GM23338 (cell line): ENCODE results near the gene SPTBN2. TPM values are rescaled to one million over a fixed set of nuclear protein-coding genes. Genes with fewer than 3 reads are reported as not detected.
"Not testable (repeated sequence)": the region's sequence is repeated elsewhere in the genome, so short reads cannot be mapped to it uniquely, and the experiment has no call there.

Experiments used
- ATAC-seq: fragments of 200-7000 bp; cut with Tn5 transposase; 3 replicates; pipeline ENCODE4 v1.9.1; 2020
- DNase-seq: peaks from one replicate; pipeline ENCODE4 v3.0.0-alpha.2; 2015; ENCODE audit warnings: low spot score
- H2AFZ ChIP-seq: fragments of 200-600 bp; sonication (generic); 2 replicates; pipeline ENCODE4 v1.8.0; 2016; ENCODE audit warnings: antibody characterized with exemption, mild to moderate bottlenecking, moderate library complexity
- H3F3A ChIP-seq: fragments of 200-600 bp; sonication (generic); replicated peaks from 2 replicates; pipeline ENCODE4 v1.8.0; 2017; ENCODE audit warnings: antibody characterized with exemption, mixed run types, low read depth
- H3K27ac ChIP-seq: fragments of 200-600 bp; sonication (generic); 2 replicates; pipeline ENCODE4 v1.6.1; 2016; ENCODE audit warnings: low read depth
- H3K27me3 ChIP-seq: fragments of 200-600 bp; sonication (generic); 2 replicates; pipeline ENCODE4 v1.8.0; 2016; ENCODE audit warnings: mild to moderate bottlenecking, mixed run types, moderate library complexity; ENCODE audit not compliant: insufficient read depth
- H3K36me3 ChIP-seq: fragments of 200-600 bp; sonication (generic); 2 replicates; pipeline ENCODE4 v1.8.0; 2016; ENCODE audit warnings: mild to moderate bottlenecking; ENCODE audit not compliant: insufficient read depth
- H3K4me1 ChIP-seq: fragments of 200-600 bp; sonication (generic); 2 replicates; pipeline ENCODE4 v1.8.0; 2016; ENCODE audit warnings: mild to moderate bottlenecking, moderate library complexity; ENCODE audit not compliant: insufficient read depth
- H3K4me2 ChIP-seq: fragments of 200-600 bp; sonication (generic); 2 replicates; pipeline ENCODE4 v1.7.1; 2017; ENCODE audit warnings: mixed run types
- H3K4me3 ChIP-seq: fragments of 200-600 bp; sonication (generic); 2 replicates; pipeline ENCODE4 v1.6.1; 2016; ENCODE audit warnings: mixed run types
- H3K79me2 ChIP-seq: fragments of 200-600 bp; sonication (generic); replicated peaks from 2 replicates; pipeline ENCODE4 v1.8.0; 2017; ENCODE audit warnings: mild to moderate bottlenecking; ENCODE audit not compliant: insufficient read depth
- H3K9me2 ChIP-seq: fragments of 200-600 bp; sonication (generic); 2 replicates; pipeline ENCODE4 v1.8.0; 2017; ENCODE audit not compliant: insufficient read depth
- H4K20me1 ChIP-seq: fragments of 200-600 bp; sonication (generic); replicated peaks from 2 replicates; pipeline ENCODE4 v1.8.0; 2017; ENCODE audit warnings: mild to moderate bottlenecking; ENCODE audit not compliant: insufficient read depth
- H3K27ac Mint-ChIP-seq: 2 replicates; pipeline ENCODE4 v1.8.0; 2020; ENCODE audit warnings: inconsistent platforms, mild to moderate bottlenecking, moderate library complexity, mixed read lengths
- H3K27me3 Mint-ChIP-seq: 3 replicates; pipeline ENCODE4 v1.8.0; 2022; ENCODE audit warnings: low read depth, mild to moderate bottlenecking, moderate library complexity, mixed read lengths, inconsistent platforms; ENCODE audit not compliant: insufficient read depth, poor library complexity
- H3K36me3 Mint-ChIP-seq: 3 replicates; pipeline ENCODE4 v1.8.0; 2021; ENCODE audit warnings: low read depth, mild to moderate bottlenecking, inconsistent platforms, moderate library complexity, mixed read lengths
- H3K4me1 Mint-ChIP-seq: 3 replicates; pipeline ENCODE4 v1.8.0; 2020; ENCODE audit warnings: mild to moderate bottlenecking, inconsistent platforms, mixed read lengths
- H3K4me3 Mint-ChIP-seq: 3 replicates; pipeline ENCODE4 v1.8.0; 2021; ENCODE audit warnings: moderate library complexity, mild to moderate bottlenecking, inconsistent platforms, mixed read lengths
- H3K9me3 Mint-ChIP-seq: 3 replicates; pipeline ENCODE4 v1.8.0; 2020; ENCODE audit warnings: moderate library complexity, mild to moderate bottlenecking, inconsistent platforms, mixed read lengths
- CREB1 ChIP-seq: fragments of 250-450 bp; sonication (Bioruptor Pico); IDR thresholded peaks from 2 replicates; pipeline ENCODE4 v1.5.0; 2020; ENCODE audit warnings: low read depth, mild to moderate bottlenecking, moderate library complexity
- EZH2 ChIP-seq: fragments of 200-600 bp; sonication (generic); IDR thresholded peaks from one replicate; pipeline ENCODE4 v1.8.0; 2017; ENCODE audit warnings: antibody characterized with exemption, mild to moderate bottlenecking, low read depth; ENCODE audit not compliant: unreplicated experiment
- EZH2phosphoT487 ChIP-seq: fragments of 200-600 bp; sonication (generic); IDR thresholded peaks from one replicate; pipeline ENCODE4 v1.8.1; 2018; ENCODE audit warnings: antibody characterized with exemption; ENCODE audit not compliant: unreplicated experiment
- JUNB ChIP-seq: IDR thresholded peaks from one replicate; pipeline ENCODE4 v1.6.1; 2016; ENCODE audit warnings: antibody characterized with exemption; ENCODE audit not compliant: unreplicated experiment
- POLR2AphosphoS5 ChIP-seq: IDR thresholded peaks from 2 replicates; pipeline ENCODE4 v1.6.1; 2016; ENCODE audit warnings: antibody characterized with exemption, low read depth
- ZNF331 ChIP-seq: fragments of 250-450 bp; sonication (Bioruptor Pico); IDR thresholded peaks from 2 replicates; pipeline ENCODE4 v1.5.0; 2020; ENCODE audit warnings: low read depth, mild to moderate bottlenecking, moderate library complexity
- polyA plus RNA-seq: library from polyadenylated mRNA; unstranded; fragments of >200 nt; fragmentation: Nextera tagmentation; extraction: Ambion mirVana; gene quantifications from 2 replicates; pipeline ENCODE4 v1.2.1, GENCODE V29; 2016
- total RNA-seq: library from RNA; depleted of rRNA; stranded (reverse); fragments of >200 nt; shearing (Covaris generic); gene quantifications from 2 replicates; pipeline ENCODE4 v1.2.3, GENCODE V29; 2014
- TF ChIP-seq, protein P1 (sequence below): fragments of 250-450 bp; sonication (Bioruptor Pico); IDR thresholded peaks from 2 replicates; pipeline ENCODE4 v1.5.0; 2020; ENCODE audit warnings: mild to moderate bottlenecking, moderate library complexity
- TF ChIP-seq, protein P2 (sequence below), 2 experiments: fragments of 200-600 bp in 1 of 2; sonication (generic) in 1 of 2; conservative IDR thresholded peaks; 2 replicates each; pipeline versions ENCODE4 v1.5.1 to v1.6.1; 2016 to 2017; ENCODE audit warnings: antibody characterized with exemption in 2 of 2, low read depth in 2 of 2, mild to moderate bottlenecking in 2 of 2, moderate library complexity in 1 of 2

Gene SPTBN2
- total and polyA plus RNA-seq, 2 experiments from 2014 or later: 7.7 to 49.1 TPM

DNA sequence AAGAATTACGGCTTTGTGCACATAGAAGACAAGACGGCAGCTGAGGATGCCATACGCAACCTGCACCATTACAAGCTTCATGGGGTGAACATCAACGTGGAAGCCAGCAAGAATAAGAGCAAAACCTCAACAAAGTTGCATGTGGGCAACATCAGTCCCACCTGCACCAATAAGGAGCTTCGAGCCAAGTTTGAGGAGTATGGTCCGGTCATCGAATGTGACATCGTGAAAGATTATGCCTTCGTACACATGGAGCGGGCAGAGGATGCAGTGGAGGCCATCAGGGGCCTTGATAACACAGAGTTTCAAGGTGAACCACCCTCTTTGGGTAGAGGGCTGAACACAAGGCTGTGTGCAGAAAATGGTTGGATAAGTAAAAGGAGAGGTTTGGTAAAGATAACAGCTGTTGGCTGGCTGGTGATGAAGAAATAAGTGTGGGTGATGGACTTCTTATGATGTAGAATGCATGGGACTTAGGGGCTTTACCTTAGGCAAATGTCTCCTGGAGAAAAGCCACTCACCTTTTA, 89.1 kb downstream of the SPTBN2 start:
- Histone ChIP-seq H3K27ac (0 out of 2 replicates have a peak overlapping the region, but pooled peaks have one; percentile 26), H3K79me2 (peaks cover 89% of the 10 kb centered on the region), H3F3A (peaks cover 24% of the 10 kb centered on the region; the same call in 1 of the 2 replicates), H3K4me2 (peak overlapping the region; percentile 99), H3K36me3 (peaks cover 49% of the 10 kb centered on the region), H3K4me1 (peaks cover 36% of the 10 kb centered on the region), H4K20me1 (peaks cover 58% of the 10 kb centered on the region), H3K4me3 (peak overlapping the region; percentile 94)
- peak overlapping the region; percentile 100; the same call in 1 of the 2 replicates for H3K27ac Mint-ChIP-seq
- H3K27me3 ChIP-seq, H2AFZ ChIP-seq, H3K9me3 Mint-ChIP-seq, H3K9me2 ChIP-seq, ATAC-seq, DNase-seq: not testable (repeated sequence)
- H3K27me3 Mint-ChIP-seq: peaks cover 26% of the 10 kb centered on the region
- H3K36me3 Mint-ChIP-seq: peaks cover 68% of the 10 kb centered on the region
- peak overlapping the region; percentile 97 for H3K4me3 Mint-ChIP-seq
- H3K4me1 Mint-ChIP-seq: peaks cover 56% of the 10 kb centered on the region

DNA sequence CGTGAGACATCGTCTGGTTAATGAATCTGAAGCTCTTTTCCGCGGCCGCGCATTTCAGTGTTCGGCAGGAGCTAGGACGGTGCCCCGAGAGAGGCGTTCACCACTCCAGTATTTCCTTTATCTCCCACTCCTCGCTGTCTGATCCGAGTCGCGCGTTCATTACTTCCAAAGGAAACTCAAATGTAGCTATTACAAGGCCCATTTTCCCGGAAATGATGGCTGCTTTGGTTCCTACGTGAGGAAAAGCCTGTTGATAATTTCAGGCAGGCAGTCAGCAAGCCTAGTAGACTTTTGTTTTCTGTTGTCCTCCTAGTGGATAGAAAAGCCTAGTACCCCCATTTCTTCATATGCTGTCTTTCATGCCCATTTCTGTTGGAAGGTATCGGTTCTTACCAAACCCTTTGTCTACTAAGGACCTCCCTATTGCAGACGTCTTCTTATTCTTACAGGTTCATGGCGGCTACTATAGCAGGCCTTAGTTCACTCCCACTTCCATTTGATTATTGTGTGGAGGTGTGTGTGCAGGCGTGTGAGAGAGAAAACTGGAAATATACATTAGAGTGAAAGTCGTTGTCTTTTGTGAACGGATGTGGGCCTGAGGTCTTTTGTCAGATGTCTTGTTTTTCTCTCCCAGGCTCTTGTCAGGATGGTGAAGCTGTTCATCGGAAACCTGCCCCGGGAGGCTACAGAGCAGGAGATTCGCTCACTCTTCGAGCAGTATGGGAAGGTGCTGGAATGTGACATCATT, 89.8 kb downstream of the SPTBN2 start:
- DNase-seq: peak; percentile 35
- H3K79me2 ChIP-seq: peaks cover 89% of the 10 kb centered on the region
- no peaks in the 10 kb centered on the region for H3K27me3 ChIP-seq
- peaks cover 36% of the 10 kb centered on the region for H3K4me1 ChIP-seq
- H3K36me3 Mint-ChIP-seq: peaks cover 68% of the 10 kb centered on the region
- peak overlapping the region; percentile 99 for H3K4me2 ChIP-seq
- TF ChIP-seq ZNF331 (CRISPR knock-in tag) (no peak), EZH2 (no peak), JUNB (no peak), POLR2AphosphoS5 (no peak), CREB1 (CRISPR knock-in tag) (no peak), EZH2phosphoT487 (no peak)
- TF ChIP-seq, protein P1, sequence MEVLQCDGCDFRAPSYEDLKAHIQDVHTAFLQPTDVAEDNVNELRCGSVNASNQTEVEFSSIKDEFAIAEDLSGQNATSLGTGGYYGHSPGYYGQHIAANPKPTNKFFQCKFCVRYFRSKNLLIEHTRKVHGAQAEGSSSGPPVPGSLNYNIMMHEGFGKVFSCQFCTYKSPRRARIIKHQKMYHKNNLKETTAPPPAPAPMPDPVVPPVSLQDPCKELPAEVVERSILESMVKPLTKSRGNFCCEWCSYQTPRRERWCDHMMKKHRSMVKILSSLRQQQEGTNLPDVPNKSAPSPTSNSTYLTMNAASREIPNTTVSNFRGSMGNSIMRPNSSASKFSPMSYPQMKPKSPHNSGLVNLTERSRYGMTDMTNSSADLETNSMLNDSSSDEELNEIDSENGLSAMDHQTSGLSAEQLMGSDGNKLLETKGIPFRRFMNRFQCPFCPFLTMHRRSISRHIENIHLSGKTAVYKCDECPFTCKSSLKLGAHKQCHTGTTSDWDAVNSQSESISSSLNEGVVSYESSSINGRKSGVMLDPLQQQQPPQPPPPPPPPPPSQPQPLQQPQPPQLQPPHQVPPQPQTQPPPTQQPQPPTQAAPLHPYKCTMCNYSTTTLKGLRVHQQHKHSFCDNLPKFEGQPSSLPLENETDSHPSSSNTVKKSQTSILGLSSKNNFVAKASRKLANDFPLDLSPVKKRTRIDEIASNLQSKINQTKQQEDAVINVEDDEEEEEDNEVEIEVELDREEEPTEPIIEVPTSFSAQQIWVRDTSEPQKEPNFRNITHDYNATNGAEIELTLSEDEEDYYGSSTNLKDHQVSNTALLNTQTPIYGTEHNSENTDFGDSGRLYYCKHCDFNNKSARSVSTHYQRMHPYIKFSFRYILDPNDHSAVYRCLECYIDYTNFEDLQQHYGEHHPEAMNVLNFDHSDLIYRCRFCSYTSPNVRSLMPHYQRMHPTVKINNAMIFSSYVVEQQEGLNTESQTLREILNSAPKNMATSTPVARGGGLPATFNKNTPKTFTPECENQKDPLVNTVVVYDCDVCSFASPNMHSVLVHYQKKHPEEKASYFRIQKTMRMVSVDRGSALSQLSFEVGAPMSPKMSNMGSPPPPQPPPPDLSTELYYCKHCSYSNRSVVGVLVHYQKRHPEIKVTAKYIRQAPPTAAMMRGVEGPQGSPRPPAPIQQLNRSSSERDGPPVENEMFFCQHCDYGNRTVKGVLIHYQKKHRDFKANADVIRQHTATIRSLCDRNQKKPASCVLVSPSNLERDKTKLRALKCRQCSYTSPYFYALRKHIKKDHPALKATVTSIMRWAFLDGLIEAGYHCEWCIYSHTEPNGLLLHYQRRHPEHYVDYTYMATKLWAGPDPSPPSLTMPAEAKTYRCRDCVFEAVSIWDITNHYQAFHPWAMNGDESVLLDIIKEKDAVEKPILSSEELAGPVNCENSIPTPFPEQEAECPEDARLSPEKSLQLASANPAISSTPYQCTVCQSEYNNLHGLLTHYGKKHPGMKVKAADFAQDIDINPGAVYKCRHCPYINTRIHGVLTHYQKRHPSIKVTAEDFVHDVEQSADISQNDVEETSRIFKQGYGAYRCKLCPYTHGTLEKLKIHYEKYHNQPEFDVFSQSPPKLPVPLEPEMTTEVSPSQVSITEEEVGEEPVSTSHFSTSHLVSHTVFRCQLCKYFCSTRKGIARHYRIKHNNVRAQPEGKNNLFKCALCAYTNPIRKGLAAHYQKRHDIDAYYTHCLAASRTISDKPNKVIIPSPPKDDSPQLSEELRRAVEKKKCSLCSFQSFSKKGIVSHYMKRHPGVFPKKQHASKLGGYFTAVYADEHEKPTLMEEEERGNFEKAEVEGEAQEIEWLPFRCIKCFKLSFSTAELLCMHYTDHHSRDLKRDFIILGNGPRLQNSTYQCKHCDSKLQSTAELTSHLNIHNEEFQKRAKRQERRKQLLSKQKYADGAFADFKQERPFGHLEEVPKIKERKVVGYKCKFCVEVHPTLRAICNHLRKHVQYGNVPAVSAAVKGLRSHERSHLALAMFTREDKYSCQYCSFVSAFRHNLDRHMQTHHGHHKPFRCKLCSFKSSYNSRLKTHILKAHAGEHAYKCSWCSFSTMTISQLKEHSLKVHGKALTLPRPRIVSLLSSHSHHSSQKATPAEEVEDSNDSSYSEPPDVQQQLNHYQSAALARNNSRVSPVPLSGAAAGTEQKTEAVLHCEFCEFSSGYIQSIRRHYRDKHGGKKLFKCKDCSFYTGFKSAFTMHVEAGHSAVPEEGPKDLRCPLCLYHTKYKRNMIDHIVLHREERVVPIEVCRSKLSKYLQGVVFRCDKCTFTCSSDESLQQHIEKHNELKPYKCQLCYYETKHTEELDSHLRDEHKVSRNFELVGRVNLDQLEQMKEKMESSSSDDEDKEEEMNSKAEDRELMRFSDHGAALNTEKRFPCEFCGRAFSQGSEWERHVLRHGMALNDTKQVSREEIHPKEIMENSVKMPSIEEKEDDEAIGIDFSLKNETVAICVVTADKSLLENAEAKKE (CRISPR knock-in tag): no peak
- TF ChIP-seq, protein P2, sequence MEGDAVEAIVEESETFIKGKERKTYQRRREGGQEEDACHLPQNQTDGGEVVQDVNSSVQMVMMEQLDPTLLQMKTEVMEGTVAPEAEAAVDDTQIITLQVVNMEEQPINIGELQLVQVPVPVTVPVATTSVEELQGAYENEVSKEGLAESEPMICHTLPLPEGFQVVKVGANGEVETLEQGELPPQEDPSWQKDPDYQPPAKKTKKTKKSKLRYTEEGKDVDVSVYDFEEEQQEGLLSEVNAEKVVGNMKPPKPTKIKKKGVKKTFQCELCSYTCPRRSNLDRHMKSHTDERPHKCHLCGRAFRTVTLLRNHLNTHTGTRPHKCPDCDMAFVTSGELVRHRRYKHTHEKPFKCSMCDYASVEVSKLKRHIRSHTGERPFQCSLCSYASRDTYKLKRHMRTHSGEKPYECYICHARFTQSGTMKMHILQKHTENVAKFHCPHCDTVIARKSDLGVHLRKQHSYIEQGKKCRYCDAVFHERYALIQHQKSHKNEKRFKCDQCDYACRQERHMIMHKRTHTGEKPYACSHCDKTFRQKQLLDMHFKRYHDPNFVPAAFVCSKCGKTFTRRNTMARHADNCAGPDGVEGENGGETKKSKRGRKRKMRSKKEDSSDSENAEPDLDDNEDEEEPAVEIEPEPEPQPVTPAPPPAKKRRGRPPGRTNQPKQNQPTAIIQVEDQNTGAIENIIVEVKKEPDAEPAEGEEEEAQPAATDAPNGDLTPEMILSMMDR (conservative IDR thresholded peaks at IDR 0.05; ENCODE audit: low read depth in 2 of 2): no peak
- H3K4me3 ChIP-seq: peak overlapping the region; percentile 94
- peak overlapping the region; percentile 97 for H3K4me3 Mint-ChIP-seq
- H3F3A ChIP-seq: peaks cover 23% of the 10 kb centered on the region
- peaks cover 56% of the 10 kb centered on the region for H3K4me1 Mint-ChIP-seq
- H3K27me3 Mint-ChIP-seq: peaks cover 26% of the 10 kb centered on the region
- H3K27ac Mint-ChIP-seq: peak overlapping the region; percentile 100
- peaks cover 43% of the 10 kb centered on the region for H3K36me3 ChIP-seq
- no peak for ATAC-seq
- no peaks in the 10 kb centered on the region for H3K9me2 ChIP-seq
- peak overlapping the region; percentile 92 for H3K27ac ChIP-seq
- H4K20me1 ChIP-seq: peaks cover 58% of the 10 kb centered on the region
- H3K9me3 Mint-ChIP-seq: peaks cover 4% of the 10 kb centered on the region; the same call in 1 of the 3 replicates
- H2AFZ ChIP-seq: no peak overlapping the region
